GDM1 (cell line): ENCODE data around the gene UQCC5.

Source experiments
- DNase-seq: peaks from one replicate; lab custom pipeline; 2025; lab: John Stamatoyannopoulos, UW

Gene UQCC5

DNA sequence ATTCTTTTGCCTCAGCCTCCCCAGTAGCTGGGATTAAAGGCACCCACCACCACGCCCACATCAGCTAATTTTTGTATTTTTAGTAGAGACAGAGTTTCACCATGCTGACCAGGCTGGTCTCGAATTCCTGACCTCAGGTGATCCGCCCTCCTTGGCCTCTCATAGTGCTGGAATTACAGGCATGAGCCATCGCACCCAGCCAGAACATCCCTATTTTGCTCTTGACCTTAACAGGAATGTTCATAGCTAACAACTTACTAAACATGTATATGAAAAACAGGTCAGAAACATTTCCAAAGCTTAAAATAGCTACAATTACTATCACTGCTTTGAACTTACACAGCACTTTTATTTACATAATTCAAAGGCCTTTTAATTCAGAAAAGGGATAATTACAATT is 33.7 kb downstream of the UQCC5 start:
- no peak for DNase-seq

GRCh38 chr3:52572221-52572620 is 35.8 kb downstream of the UQCC5 start:
- DNase-seq: no peak

DNA sequence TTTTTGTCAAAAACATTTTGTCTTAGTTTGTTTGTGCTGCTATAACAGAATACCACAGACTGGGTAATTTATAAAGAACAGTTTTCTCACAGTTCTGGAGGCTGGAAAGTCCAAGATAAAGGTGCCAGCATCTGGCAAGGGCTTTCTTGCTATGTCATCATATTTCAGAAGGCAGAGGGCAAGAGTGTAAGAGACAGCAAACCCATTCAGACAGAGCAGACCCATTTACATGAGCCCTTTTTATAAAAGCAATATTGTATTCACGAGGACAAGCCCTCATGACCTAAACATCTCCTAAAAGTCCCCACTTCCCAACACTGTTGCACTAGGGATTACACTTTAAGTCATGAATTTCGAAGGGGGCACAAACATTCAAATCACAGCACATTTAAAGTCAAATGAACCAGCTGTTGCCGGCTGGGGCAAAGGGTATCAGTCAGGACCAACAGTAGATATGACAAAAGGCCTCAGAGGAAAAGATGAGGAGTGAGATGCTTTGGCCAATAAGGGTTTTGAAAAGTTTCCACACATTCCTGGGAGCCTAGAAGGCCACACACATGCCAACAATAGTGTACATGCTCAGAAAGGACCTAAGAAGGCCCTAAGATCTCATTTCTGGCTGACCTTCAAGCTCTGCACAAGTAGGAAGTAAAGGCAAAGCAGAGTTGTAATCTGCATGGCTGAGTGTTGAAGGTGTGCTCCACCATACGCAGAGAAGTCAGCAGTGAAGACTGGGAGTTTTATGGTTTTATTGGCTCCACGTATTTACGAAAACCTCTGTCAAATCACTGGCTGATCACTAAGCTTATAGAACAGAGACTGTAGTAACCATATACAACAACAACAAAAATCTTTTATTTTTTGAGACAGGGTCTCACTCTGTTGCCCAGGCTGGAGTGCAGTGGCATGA is 37.9 kb downstream of the UQCC5 start:
- no peak for DNase-seq
